Activated gamma-delta T cell (primary cell): ENCODE results near the gene OR2V2.

Source experiments
- DNase-seq: peaks from one replicate; lab custom pipeline; 2025; lab: John Stamatoyannopoulos, UW

The OR2V2 gene

DNA sequence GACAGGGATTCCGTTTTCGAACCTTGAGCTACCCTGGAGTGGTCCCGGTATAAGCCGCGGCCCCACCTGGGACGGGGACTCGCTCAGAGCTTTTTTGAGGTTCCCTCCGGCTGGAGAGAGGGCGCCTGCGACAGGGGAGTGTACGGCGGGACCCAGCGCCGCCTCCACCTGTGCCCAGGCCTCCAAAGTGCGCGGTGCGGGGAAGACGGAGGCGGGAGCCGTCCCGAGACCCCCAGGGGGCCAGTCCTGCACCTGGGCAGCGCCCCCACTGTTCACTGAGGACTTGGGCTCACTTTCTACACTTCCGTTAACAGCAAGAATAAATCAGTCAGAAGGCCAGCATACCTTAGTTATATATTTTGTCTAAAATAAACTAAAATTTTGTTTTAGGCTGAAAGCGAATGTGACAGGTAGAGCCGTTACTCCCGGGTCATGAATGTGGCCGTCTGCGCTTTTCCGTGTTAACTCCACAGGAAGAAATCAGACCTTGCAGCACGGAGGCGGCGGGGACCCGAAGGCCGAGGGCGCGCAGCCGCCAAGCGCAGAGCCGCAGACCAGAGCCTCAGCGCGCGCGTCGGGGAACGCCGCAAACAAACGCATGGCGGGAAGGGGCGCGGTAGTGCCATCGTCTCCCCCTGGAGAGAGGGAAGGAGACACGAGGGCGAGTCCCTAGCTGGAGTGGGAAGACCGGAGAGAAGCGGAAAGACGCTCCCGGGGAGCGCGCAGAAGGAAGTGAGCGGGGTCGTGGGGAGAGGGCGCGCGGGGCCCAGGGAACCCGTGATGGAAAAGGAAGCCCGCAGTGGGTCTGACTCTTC is 43.5 kb downstream of the OR2V2 start:
- DNase-seq = no peak

DNA sequence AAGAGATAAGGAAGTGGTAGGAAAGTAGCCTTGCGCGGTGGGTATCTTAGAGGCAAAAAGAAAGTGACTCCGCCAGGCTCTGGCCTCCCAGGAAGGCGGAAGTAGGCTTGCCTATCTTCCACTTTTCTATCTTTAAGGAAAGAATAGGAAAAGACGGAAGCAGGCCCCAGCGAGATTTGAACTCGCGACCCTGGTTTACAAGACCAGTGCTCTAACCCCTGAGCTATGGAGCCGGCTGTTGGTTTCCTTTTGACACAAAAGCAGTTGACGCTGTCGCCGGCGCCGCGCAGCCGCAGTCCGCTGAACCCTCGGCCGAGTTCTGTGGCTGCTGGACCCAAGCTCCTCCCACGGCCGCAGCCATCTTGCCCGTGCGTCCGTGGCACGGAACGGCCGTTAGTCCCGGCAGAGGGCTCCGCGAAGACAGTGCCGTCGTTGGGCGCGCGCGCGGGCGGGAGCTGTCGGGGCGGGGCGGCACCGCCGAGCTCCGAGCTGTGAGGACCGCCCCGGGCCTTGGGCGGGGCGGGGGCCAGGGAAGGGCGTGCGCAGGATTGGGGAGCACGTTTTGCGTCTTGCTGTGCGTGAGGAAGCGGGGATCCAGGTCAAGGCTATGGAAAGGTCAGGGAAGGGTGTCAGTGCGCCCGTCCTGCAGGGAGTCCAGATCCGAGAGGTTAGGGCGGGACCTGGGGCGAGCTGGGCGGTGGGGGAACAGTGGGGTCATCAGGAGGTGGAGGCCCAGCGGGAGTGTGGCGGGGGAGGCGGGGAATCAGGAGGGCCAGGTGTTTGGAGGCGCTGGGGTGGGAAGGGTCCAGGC is 44.3 kb downstream of the OR2V2 start:
- DNase-seq = no peak

DNA sequence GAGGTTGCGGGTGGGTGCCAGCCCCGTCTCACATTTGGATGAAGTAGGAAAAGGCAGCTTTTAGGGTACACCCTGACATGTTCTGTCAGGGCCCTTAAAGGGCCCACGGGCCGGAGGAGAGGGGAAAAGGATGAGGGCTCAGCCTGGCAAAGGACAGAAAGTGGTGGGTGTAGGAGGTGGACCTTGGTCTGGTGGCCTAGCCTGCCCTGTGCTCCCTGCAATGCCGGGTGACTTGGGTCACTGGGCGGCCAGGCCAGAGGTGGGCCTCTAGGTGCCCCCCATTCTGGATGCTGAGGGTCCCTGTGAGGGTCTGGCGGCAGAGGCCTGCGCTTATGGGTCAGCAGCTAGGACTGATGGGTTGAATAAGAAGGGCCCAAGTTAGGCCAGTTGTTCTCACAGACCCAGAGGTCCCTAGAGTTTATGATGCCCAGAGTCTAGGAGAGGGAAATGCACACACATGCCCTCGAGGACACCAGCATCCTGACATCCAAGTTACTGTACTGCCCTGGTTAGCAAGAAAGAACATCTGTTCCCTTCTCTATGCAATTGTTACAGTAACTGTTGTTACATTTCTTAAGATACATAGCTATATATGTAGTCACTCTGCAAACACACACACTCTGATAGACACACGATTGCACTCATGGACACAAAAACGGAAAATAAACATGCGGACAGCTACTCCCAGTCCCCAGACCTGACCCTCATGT is 45.1 kb downstream of the OR2V2 start:
- no peak for DNase-seq

DNA sequence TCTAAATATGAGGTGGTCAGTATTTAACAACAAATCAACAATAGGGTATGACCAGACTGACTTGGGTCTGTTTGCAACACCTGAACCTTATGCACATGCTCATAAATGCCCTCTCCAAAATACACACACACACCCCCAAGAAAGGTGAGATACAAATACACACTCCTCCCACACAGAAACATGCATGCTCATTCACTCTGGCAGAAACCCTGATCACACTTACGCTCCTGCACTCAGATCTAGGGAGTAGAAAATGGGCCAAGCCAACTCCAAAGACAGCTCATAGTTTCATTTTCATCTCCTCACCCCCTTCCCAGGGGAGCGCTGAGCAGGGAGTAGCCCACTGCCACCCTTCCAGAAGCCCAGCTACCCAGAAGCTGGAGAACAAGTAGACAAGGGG is 46.3 kb downstream of the OR2V2 start:
- DNase-seq = no peak

DNA sequence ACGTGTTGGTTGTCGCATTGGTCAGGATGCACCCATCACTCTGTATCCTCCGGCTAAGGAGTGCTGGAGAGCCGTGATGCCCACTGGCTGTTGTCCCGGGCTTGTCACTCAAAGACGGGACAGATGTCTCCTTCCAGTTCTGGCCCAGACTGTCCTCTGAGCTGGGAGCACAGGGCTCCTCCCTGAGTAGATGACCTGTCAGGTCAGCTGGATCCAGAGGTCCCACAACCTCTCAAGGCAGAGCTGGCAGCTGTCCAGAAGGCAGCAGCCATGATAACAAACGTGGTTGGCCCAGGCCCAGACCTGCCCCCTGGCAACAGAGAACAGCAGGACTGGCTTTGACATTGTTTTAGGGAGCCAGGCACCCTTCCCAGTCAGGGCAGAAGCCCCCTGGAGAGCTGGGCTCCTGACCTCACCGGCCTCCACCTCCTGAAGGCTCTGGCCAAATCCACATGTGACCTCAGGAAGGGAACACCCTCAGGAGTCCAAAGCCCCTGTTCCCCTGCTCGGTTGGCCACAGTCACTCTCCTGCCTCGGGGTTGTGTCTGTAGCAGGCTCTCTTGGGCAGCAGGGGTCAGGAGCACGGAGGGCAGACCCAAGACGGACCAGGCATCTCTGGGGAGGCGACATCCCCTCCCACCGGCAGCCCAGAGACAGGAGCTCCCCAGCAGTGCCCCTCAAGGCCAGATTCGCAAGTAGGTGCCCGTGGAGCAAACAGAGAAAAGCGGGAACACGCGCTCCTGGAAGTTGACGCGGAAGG is 47.3 kb downstream of the OR2V2 start:
- DNase-seq = no peak

DNA sequence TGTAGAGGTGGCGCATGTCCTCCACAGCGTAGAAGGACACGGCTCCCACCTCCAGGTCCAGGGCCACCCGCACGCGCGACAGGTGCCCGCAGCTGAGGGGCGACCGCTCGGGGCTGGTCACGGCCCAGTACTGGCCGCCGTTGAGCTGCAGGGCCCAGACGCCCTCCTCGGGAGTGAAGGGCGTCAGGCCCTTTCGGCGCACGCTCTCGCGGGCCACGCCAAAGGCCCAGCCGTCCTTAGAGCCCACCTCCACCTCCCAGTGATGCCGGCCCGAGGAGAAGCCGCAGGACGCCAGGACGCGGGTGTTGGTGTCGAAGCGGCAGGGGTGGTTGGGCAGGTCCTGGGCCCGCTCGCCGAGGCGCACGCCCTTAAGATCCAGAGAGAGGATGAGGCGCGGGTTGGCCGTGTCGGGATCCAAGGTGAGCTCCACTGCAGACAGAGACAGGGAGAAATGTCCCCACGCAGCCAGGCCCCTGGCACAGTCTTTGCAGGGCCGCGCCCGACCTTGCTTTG is 47.9 kb downstream of the OR2V2 start:
- DNase-seq = no peak

DNA sequence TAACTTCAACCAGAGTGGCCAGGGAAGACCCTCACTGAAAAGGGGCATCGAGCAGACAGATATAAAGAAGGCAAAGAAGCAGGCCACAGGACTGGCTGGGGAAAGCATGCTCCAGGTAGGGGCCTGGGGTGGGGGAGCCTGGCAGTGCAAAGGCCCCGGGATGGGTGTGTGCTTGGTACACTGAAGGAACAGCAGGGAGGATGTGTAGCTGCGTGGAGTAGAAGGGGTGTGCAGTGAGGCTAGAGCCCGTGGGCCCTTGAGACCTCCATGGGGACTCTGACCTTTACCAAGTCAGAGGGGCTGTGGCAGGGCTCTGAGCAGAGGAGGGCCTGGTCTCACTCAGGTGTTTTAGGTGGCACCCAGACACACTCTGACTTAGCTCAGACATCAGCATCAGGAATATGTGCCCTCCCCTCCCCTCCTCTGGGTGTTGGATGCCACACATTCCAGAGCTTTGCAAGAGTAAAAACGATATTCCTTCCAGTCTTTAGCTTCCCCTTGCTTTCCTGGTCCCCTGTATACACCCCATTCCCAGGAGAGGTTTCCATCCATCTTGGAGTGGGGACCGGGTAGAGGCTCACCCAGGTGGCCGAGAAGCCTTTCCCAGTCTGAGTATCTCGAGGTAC is 50.1 kb downstream of the OR2V2 start:
- DNase-seq = no peak

DNA sequence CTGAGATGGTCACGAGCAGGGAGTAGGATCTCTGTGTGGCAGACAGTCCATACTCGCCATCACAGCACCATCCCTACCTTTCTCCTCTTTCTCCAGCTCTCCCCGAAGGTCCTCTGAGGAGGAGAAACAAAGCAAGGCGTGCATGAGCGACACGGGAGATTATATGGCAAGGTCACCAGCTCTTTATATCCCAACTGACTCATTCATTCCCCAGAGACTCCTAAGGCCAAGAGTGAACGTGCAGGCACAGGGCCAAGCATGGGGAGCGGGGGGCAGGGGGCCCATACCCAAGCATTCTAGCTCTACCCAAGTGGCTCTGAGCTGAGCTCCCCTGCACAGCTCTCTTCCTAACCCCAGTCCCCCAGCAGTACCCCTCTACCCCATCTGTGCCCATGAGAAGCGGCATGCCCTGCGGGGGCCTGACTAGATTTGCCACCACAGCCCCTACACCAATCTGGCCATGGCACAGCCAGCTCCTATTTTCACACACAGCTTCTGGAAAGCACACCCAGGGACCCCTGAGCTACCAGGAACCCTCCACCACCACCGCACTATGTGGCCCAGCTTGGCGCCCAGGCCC is 50.8 kb downstream of the OR2V2 start:
- no peak for DNase-seq

DNA sequence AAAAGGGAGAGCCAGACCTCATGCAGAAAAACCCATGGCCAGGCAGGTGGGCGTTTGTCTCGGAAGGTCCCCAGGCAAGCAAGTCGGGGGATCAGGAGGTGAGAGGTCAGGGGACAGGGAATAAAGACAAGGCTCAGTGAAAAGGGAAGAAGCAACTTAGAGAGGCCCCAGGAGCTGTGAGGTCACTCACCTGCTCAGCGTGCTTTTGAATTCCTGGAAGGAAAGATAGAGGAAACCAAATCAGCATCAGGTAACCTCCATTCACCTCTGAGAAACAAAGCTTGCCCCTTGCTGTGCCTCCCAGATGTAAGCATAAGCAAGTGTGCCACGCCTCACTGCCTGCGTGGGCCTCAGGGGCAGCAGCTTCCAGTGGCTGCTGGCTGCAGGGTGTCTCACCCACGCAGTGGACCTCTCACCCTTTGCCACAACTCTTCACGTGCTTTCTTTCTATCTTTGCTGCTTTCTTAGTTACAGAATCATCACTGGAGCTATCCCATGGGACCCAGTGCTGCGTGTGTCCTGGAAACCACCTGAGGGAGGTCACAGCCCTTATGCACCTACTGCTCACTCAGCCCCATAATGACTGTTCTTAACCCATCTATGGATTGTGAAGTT is 51.6 kb downstream of the OR2V2 start:
- DNase-seq = no peak

DNA sequence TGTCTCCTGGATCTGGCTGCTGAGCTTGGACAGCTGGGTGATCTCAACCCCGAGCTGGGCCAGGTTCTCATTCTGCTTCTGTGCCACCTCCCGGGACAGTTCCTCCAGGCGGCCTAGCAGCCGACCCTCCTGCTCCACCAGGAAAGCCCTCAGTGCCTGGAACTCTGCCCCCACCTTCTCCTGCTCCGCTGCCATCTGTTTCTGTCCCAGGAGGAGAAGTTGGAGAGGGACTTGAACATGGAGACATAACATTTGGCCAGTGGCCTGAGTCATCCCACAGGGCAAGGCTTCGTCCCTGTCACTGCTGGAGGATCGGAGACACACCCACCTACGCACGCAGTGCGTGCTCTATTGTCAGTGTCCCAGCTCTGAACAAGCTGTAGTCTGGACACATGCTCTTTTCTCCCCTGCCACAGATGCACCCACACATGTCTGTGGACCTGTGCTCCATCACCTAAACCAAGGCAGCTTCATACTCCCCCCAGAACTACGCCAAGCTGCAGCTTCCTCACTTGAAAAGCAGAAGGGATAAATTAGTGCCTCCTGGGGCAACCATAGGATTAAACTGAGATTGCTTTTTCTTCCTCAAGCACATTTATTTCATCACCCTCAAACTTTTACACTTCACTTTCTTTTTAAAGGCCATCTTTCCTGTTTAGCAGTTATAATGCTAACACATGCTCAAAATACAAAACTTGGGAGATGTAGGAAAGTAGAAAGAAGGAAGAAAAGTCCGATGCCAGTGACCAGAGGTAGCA is 52.7 kb downstream of the OR2V2 start:
- no peak for DNase-seq

DNA sequence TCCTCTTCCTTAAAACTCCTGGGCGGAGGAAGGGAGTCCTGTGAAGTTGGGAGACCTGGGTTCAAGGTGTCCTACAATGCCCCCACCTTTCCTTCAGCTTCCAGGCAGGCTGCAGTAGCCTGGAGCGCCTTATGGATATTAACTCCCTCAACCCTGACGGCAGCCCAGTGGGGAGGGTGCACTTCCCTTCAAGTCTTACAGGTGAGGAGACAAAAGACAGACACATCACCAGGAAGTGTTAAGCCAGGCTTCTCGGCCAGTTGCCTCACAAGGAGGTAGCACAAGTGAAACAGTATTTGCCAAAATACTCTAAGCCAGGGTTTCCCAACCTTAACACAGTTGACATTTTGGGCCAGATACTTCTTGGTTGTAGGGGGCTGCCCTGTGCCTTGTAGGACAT is 53.4 kb downstream of the OR2V2 start:
- no peak for DNase-seq

DNA sequence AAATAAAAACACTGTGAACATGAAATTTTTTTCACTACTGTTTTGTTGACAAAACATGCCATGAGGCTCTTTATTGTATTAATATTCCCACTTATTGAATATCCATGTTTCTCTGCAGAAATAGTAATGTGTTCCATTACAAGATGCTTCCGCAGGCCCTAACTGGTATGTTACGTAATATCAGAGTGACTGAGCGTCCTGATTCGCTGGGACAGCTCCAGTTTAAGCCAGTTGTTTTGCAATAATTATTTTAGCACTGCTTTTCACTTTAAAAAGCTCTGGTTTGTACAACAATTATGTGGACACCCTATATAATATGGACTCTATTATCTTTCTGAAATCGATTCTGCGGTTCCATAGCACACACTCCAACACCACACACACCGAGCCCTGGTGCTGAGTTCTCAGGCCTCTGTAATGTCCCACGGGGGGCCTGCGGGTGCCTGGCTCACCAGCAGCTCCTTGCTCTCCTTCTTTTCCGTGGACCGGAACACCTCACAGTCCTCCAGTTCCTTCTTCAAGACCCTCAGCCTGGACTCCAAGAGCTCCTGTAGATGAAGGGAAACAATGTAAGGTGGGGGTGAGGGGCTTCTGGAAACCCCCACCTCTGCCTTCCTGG is 55.8 kb downstream of the OR2V2 start:
- no peak for DNase-seq

DNA sequence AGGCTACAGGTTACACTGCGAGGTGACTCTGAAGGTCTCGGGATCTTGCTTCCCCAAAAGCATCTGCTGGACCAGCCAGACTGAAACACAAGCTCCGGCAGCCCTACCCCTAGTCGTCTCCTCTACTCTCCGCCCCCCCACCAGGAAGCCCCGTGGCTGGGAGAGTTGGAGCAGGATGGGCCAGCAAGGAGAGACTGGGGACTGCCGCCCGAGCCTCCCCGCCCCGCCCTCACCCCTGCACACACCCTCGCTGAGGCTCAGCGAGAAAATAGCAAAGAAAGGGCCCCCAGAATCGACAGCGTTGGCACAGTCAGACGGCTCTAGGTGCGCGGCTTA is 56.4 kb downstream of the OR2V2 start:
- DNase-seq = no peak

DNA sequence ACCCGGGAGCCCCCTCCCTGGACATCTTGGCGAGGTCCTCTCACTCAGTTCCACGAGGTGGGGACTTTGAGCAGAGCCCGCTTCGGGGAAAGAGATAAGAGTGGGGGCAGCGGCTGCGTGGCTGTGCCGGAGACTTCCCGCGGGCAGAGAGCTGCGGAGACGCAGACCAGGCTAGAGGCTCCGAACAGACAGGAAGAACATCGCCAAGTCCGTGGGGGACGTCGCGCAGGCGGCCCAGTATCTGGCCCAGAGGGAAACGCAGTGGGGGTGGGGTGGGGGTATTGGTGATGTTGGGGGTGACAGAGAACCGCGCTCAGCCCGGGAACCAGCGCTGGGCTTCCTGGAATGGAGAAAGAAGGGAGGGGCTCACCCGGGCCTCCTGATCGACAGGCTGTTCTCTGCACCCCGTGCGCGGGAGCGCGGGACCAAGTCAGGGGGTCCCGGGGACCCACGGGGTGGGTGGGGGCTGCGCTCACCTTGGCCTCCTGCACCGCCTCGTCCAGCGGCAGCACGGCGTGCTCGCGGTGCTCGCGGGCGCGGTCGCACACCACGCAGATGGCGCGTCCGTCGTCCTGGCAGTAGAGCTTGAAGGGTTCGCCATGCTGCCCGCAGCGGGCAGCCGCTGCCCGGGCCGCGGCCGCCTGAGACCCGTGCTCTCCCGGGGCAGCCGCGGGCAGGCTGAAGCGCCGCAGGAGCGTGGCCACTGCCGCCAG is 56.9 kb downstream of the OR2V2 start:
- no peak for DNase-seq

DNA sequence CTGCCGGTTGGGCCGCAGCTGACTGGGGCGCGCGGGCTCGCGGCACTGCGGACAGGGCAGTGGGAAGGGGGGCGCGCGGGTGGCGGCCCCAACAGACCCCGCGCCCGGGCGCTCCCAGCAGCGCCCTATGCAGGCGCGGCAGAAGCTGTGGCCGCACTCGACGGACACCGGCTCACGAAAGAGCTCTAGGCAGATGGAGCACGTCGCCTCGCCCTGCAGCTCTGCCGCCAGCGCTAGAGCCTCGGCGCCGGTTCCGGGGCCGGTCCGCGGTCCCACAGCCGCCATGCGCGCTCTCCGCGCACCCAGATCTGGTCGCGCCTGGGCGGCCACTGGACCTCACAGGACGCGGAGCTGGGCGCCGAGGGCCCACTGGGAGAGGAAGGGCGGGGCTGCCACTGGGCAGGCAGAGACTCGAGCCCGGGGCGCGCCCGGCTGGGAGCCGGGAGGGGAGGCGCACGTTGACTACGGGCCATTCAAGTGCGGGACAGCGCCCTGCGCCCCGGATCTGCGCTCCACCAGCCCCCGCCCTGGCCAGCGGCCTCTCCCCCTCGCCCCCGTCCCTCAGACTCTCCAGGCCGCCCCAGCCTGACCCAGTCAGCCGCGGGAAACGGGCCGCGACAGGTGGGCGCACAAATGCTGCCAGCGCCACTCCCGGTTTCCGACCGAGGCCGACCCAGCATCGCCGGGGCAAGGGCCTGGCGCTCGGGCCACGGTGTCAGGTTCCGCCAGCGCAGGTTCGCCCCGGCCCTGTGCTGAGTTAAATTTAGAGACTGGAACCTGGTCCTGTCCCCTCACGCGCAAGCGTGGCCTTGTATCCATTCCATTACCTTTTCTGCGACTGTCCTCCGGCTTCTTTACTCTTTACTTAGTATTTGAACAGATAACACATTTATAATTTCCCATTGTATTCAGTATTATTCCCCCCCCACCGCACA is 57.7 kb downstream of the OR2V2 start, which contains the start of gene TRIM7:
TSS of gene TRIM7 (minus strand) at position 371 of the 935 bp plus-strand sequence. CDS start at position 285, 86 bp downstream.
- DNase-seq = no peak

DNA sequence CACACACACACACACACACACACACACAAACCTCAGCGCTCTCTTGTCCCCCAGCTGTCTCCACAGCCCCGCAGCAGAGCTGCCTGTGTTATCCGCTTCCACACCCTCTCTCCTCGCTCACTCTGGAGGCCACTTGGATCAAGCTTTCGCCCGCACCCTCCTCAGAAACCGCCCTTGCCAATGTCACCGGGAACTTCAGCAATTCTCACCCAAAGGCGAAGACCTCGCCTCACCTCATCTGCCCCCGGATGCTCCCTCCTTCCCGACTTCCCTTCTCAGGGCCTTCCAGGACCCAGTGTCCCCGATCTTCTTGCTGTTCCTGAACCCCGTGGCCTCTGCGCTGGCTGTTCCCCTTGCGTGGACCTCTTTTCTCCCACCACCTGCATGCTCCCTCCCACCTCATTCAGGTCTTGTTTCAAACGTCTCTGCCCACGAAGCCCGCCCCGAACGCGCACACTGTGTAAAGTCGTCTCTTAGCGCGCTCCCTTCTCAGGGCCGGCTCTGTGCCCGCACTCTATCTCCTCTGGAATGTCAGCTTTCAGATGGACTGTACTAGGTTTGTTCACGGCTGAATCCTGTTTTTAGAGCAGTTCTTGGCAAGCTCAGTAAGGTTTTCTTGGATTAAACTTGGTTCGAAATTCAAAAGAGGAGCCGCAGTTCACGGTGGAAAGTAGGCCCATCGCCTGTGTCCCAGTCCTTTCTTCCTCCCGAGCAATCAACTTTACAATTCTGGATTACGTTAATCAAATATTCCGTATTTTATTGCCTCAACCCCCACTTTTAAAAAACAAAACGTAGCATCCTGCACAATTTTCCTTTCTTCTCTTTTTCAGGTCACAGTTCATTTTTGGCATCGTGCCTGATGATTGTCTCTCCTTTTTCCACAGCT is 58.6 kb downstream of the OR2V2 start:
- no peak for DNase-seq
